ENCODE results near the gene LYPD6B. TPM values are rescaled to one million over a fixed set of nuclear protein-coding genes. Genes with fewer than 3 reads are reported as not detected.

LYPD6B gene
- total RNA-seq, 4 donors from 2014 or later = 3.1 to 9.2 (median 7.6) TPM

GRCh38 chr2:149164827-149165226 lies 126.3 kb downstream of the LYPD6B start:
- H3K9me3 ChIP-seq = no peaks in the 10 kb centered on the region
- TF ChIP-seq CTCF (IDR thresholded peaks at IDR 0.05) (no peak), POLR2A (IDR thresholded peaks at IDR 0.05) (no peak)
- intact Hi-C loops (cut with DNase I) = no loop called here
- no peak for DNase-seq
- H3K27me3 ChIP-seq = no peaks in the 10 kb centered on the region
- no peak overlapping the region for H3K4me3 ChIP-seq
- H3K4me1 ChIP-seq = peaks cover 18 to 70% (median 24%) of the 10 kb centered on the region in 3 donors
- peak overlapping the region in 2 of 4 donors; percentile 1 to 19 for H3K27ac ChIP-seq
- no peaks in the 10 kb centered on the region for H3K36me3 ChIP-seq

GRCh38 chr2:149167001-149167780 lies 128.7 kb downstream of the LYPD6B start:
- DNase-seq = no peak
- Histone ChIP-seq H3K36me3 (no peaks in the 10 kb centered on the region), H3K4me3 (no peak overlapping the region), H3K9me3 (no peaks in the 10 kb centered on the region), H3K27ac (peak overlapping the region; percentile 58 to 90 (median 86)), H3K4me1 (peaks cover 18 to 67% (median 24%) of the 10 kb centered on the region in 3 donors), H3K27me3 (no peaks in the 10 kb centered on the region)
- TF ChIP-seq CTCF (IDR thresholded peaks at IDR 0.05) = peak in 1 of 6 experiments; percentile 3
- no peak for TF ChIP-seq POLR2A (IDR thresholded peaks at IDR 0.05)
- WGBS, 2 donors = 20 to 32% methylated on average over 5 of the region's 5 CpGs
- intact Hi-C loops (cut with DNase I) = no loop called here

- no peak for DNase-seq
- no peak overlapping the region for H3K4me3 ChIP-seq
- no peaks in the 10 kb centered on the region for H3K27me3 ChIP-seq
- no peaks in the 10 kb centered on the region for H3K9me3 ChIP-seq
- no peak for TF ChIP-seq CTCF (IDR thresholded peaks at IDR 0.05)
- TF ChIP-seq POLR2A (IDR thresholded peaks at IDR 0.05) = no peak
- H3K27ac ChIP-seq = peak overlapping the region in 3 of 4 donors; percentile 84 to 90 (median 89)
- peaks cover 18 to 67% (median 24%) of the 10 kb centered on the region in 3 donors for H3K4me1 ChIP-seq
- no peaks in the 10 kb centered on the region for H3K36me3 ChIP-seq
- intact Hi-C loops (cut with DNase I) = no loop called here
- 43 to 65% methylated on average over 4 of the region's 4 CpGs for whole genome bisulfite sequencing, 2 donors
Measured at GRCh38 chr2:149167941-149168340, 129.4 kb downstream of the LYPD6B start.

- Histone ChIP-seq H3K27ac (peak overlapping the region; percentile 61 to 89 (median 78)), H3K36me3 (no peaks in the 10 kb centered on the region), H3K27me3 (no peaks in the 10 kb centered on the region), H3K4me3 (no peak overlapping the region), H3K4me1 (peaks cover 18 to 60% (median 24%) of the 10 kb centered on the region in 3 donors), H3K9me3 (no peaks in the 10 kb centered on the region)
- DNase-seq = no peak
- TF ChIP-seq POLR2A (IDR thresholded peaks at IDR 0.05) (no peak), CTCF (IDR thresholded peaks at IDR 0.05) (no peak)
- intact Hi-C loops (cut with DNase I) = no loop called here
- WGBS, 2 donors = 47 to 49% methylated on average over 4 of the region's 4 CpGs
Measured at GRCh38 chr2:149169656-149170055, 131.2 kb downstream of the LYPD6B start.

- no peak for DNase-seq
- intact Hi-C loops (cut with DNase I) = no loop called here
- no peaks in the 10 kb centered on the region for H3K36me3 ChIP-seq
- no peaks in the 10 kb centered on the region for H3K27me3 ChIP-seq
- H3K4me1 ChIP-seq = peaks cover 18 to 56% (median 24%) of the 10 kb centered on the region in 3 donors
- 64 to 73% methylated on average over 1 of the region's 1 CpG for WGBS, 2 donors
- TF ChIP-seq POLR2A (IDR thresholded peaks at IDR 0.05) = no peak
- TF ChIP-seq CTCF (IDR thresholded peaks at IDR 0.05) = no peak
- H3K9me3 ChIP-seq = no peaks in the 10 kb centered on the region
- H3K4me3 ChIP-seq = no peak overlapping the region
- peak overlapping the region; percentile 61 to 82 (median 73) for H3K27ac ChIP-seq
Measured at GRCh38 chr2:149170156-149170555, 131.7 kb downstream of the LYPD6B start.
